ENCODE data around the gene CARNS1. TPM values are rescaled to one million over a fixed set of nuclear protein-coding genes. Genes with fewer than 3 reads are reported as not detected.

The CARNS1 gene
- total RNA-seq, 1 experiment from 2014 or later: not detected

GRCh38 chr11:67412495-67413179, 2.8 kb upstream of the CARNS1 start:
- no peak for DNase-seq
- H3K9me3 Mint-ChIP-seq (ENCODE audit: low read depth, unreplicated experiment): no peaks in the 10 kb centered on the region
- intact Hi-C loops (cut with micrococcal nuclease; ENCODE audit: unreplicated experiment): no loop called here
- BruUV-seq (replicated peaks): no TSS peak
- H3K36me3 Mint-ChIP-seq (ENCODE audit: insufficient read depth, unreplicated experiment): peaks cover 5% of the 10 kb centered on the region
- H3K27ac Mint-ChIP-seq (ENCODE audit: unreplicated experiment): no peak overlapping the region
- no peak for TF ChIP-seq CTCF (IDR thresholded peaks at IDR 0.05; ENCODE audit: unreplicated experiment)
- CTCF ChIA-PET: interaction anchor here (1.1 kb wide), 1 partner anchor 11 kb away, joined by 4 read pairs; the partner anchor contains the start of gene PPP1CA
- peaks cover 8% of the 10 kb centered on the region for H3K4me1 Mint-ChIP-seq (ENCODE audit: low read depth, unreplicated experiment)
- peaks cover 62% of the 10 kb centered on the region for H3K27me3 Mint-ChIP-seq (ENCODE audit: unreplicated experiment)
- no peak overlapping the region for H3K4me3 Mint-ChIP-seq (ENCODE audit: low read depth, unreplicated experiment)

- no TSS peak for BruUV-seq (replicated peaks)
- Mint-ChIP-seq H3K4me1 (ENCODE audit: low read depth, unreplicated experiment) (peaks cover 8% of the 10 kb centered on the region), H3K27me3 (ENCODE audit: unreplicated experiment) (peaks cover 62% of the 10 kb centered on the region), H3K36me3 (ENCODE audit: insufficient read depth, unreplicated experiment) (peaks cover 5% of the 10 kb centered on the region), H3K27ac (ENCODE audit: unreplicated experiment) (no peak overlapping the region), H3K9me3 (ENCODE audit: low read depth, unreplicated experiment) (no peaks in the 10 kb centered on the region), H3K4me3 (ENCODE audit: low read depth, unreplicated experiment) (no peak overlapping the region)
- DNase-seq: no peak
- intact Hi-C loops (cut with micrococcal nuclease; ENCODE audit: unreplicated experiment): no loop called here
- no peak for TF ChIP-seq CTCF (IDR thresholded peaks at IDR 0.05; ENCODE audit: unreplicated experiment)
- CTCF ChIA-PET: interaction anchor here (0.6 to 1.1 kb wide), 2 partner anchors 12 to 57 kb away, joined by 3 to 4 read pairs; partner anchors contain the start of gene PPP1CA
Observed at GRCh38 chr11:67413266-67413849, 2.1 kb upstream of the CARNS1 start.

GRCh38 chr11:67416416-67417335, 1.2 kb downstream of the CARNS1 start:
- H3K4me3 Mint-ChIP-seq (ENCODE audit: low read depth, unreplicated experiment): no peak overlapping the region
- CTCF ChIA-PET: interaction anchor here (0.6 kb wide), 1 partner anchor 44 kb away, joined by 4 read pairs; no protein-coding TSS in a partner anchor
- peaks cover 16% of the 10 kb centered on the region for H3K4me1 Mint-ChIP-seq (ENCODE audit: low read depth, unreplicated experiment)
- no peak overlapping the region for H3K27ac Mint-ChIP-seq (ENCODE audit: unreplicated experiment)
- TF ChIP-seq CTCF (IDR thresholded peaks at IDR 0.05; ENCODE audit: unreplicated experiment): no peak
- peaks cover 46% of the 10 kb centered on the region for H3K27me3 Mint-ChIP-seq (ENCODE audit: unreplicated experiment)
- no peak for DNase-seq
- intact Hi-C loops (cut with micrococcal nuclease; ENCODE audit: unreplicated experiment): no loop called here
- peaks cover 21% of the 10 kb centered on the region for H3K36me3 Mint-ChIP-seq (ENCODE audit: insufficient read depth, unreplicated experiment)
- H3K9me3 Mint-ChIP-seq (ENCODE audit: low read depth, unreplicated experiment): no peaks in the 10 kb centered on the region
- BruUV-seq (replicated peaks): no TSS peak

GRCh38 chr11:67417425-67417824, 1.9 kb downstream of the CARNS1 start:
- Mint-ChIP-seq H3K27me3 (ENCODE audit: unreplicated experiment) (peaks cover 39% of the 10 kb centered on the region), H3K36me3 (ENCODE audit: insufficient read depth, unreplicated experiment) (peaks cover 21% of the 10 kb centered on the region), H3K4me3 (ENCODE audit: low read depth, unreplicated experiment) (no peak overlapping the region), H3K27ac (ENCODE audit: unreplicated experiment) (no peak overlapping the region), H3K4me1 (ENCODE audit: low read depth, unreplicated experiment) (peaks cover 17% of the 10 kb centered on the region), H3K9me3 (ENCODE audit: low read depth, unreplicated experiment) (no peaks in the 10 kb centered on the region)
- no peak for TF ChIP-seq CTCF (IDR thresholded peaks at IDR 0.05; ENCODE audit: unreplicated experiment)
- no TSS peak for BruUV-seq (replicated peaks)
- intact Hi-C loops (cut with micrococcal nuclease; ENCODE audit: unreplicated experiment): no loop called here
- CTCF ChIA-PET: interaction anchor here (0.6 kb wide), 1 partner anchor 44 kb away, joined by 4 read pairs; no protein-coding TSS in a partner anchor
- no peak for DNase-seq

Measured in Calu3 (cell line).